Activated naive CD4-positive, alpha-beta T cell treated with anti-CD3 and anti-CD28 coated beads, Interleukin-2, amount 50 U/mL, for 16 hours (primary cell): ENCODE measurements around the gene PCED1B.
"Not testable (repeated sequence)": the region's sequence is repeated elsewhere in the genome, so short reads cannot be mapped to it uniquely, and the experiment has no call there.

Source experiments
- DNase-seq: peaks from one replicate; pipeline ENCODE4 v3.0.0-alpha.2; 2020

The PCED1B gene

GRCh38 chr12:47095446-47096236 lies 16.2 kb downstream of the PCED1B start:
- no peak for DNase-seq

- DNase-seq = no peak
These were observed 18.0 kb downstream of the PCED1B start for GRCh38 chr12:47097276-47097896.

- no peak for DNase-seq
These were observed 18.7 kb downstream of the PCED1B start for GRCh38 chr12:47098099-47098498.

- no peak for DNase-seq
These were observed 20.2 kb downstream of the PCED1B start for GRCh38 chr12:47099610-47100009.

- no peak for DNase-seq
These were observed 20.7 kb downstream of the PCED1B start for GRCh38 chr12:47100160-47100559.

GRCh38 chr12:47102406-47102805 lies 23.0 kb downstream of the PCED1B start:
- no peak for DNase-seq

- no peak for DNase-seq
These were observed 23.6 kb downstream of the PCED1B start for GRCh38 chr12:47102845-47103651.

- no peak for DNase-seq
These were observed 26.7 kb downstream of the PCED1B start for GRCh38 chr12:47105914-47106674.

- DNase-seq = no peak
These were observed 28.0 kb downstream of the PCED1B start for GRCh38 chr12:47107446-47107845.

GRCh38 chr12:47107926-47108325 lies 28.5 kb downstream of the PCED1B start:
- no peak for DNase-seq

GRCh38 chr12:47110011-47110541 lies 30.7 kb downstream of the PCED1B start:
- DNase-seq = no peak

- no peak for DNase-seq
These were observed 31.4 kb downstream of the PCED1B start for GRCh38 chr12:47110718-47111391.

- no peak for DNase-seq
These were observed 32.0 kb downstream of the PCED1B start for GRCh38 chr12:47111392-47111778.

GRCh38 chr12:47111854-47112253 lies 32.4 kb downstream of the PCED1B start:
- no peak for DNase-seq

GRCh38 chr12:47112679-47113078 lies 33.3 kb downstream of the PCED1B start:
- DNase-seq = no peak

GRCh38 chr12:47114481-47114892 lies 35.1 kb downstream of the PCED1B start:
- DNase-seq = no peak

GRCh38 chr12:47117305-47117704 lies 37.9 kb downstream of the PCED1B start:
- not testable (repeated sequence) for DNase-seq

GRCh38 chr12:47120736-47121135 lies 41.3 kb downstream of the PCED1B start:
- DNase-seq = no peak

- DNase-seq = no peak
These were observed 41.7 kb downstream of the PCED1B start for GRCh38 chr12:47121146-47121545.

GRCh38 chr12:47122602-47123001 lies 43.2 kb downstream of the PCED1B start:
- no peak for DNase-seq

GRCh38 chr12:47123730-47124129 lies 44.3 kb downstream of the PCED1B start:
- DNase-seq = no peak

- DNase-seq = no peak
These were observed 45.0 kb downstream of the PCED1B start for GRCh38 chr12:47124451-47124850.
